GM19324 (cell line): ENCODE data around the gene CRCP.
"Not testable (repeated sequence)": the region's sequence is repeated elsewhere in the genome, so short reads cannot be mapped to it uniquely, and the experiment has no call there.

Experiments used
- ATAC-seq: cut with Tn5 transposase; IDR thresholded peaks from one replicate; pipeline ENCODE4 v1.9.1; 2021; ENCODE audit warnings: mild to moderate bottlenecking, moderate library complexity; ENCODE audit not compliant: unreplicated experiment, low FRiP score

CRCP gene

DNA sequence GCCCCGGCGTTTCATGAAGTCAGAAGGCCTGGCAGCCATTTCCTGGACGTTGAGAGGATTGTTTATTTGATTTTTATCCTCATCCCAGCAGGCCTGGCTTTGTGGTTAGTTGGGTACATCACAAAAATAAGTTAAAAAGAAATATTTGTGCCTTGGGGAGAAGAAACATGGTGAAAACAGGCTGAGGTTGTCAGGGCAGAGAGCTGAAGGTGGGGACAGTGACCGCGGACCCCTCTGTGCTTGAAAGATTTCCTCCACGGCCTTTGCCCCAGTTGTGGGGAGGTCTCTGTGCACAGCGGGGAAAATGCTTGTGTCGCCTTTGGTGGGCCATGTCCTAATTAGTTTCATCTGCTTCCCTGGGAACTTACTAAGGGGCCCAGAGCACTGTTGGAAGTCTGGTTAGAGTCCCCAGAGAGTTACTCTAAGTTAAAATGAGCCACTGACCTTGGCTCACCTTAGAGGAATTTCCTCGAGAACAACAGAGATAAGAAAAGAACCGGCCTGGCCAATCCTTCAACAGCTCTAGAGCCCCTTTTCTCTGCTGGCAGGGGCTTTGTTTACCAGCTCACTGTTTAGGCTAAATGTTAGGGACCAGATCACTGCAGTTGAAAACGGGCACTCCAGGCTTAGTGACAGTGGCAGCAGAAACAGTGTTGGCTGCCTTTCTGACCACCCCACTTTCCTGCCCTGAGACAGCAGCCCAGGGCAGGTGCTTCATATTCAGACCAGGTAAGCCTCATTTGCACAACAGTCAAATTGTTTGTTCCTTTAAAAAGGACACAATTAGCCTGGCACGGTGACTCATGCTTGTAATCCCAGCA, 37.9 kb downstream of the CRCP start:
- ATAC-seq = no peak

DNA sequence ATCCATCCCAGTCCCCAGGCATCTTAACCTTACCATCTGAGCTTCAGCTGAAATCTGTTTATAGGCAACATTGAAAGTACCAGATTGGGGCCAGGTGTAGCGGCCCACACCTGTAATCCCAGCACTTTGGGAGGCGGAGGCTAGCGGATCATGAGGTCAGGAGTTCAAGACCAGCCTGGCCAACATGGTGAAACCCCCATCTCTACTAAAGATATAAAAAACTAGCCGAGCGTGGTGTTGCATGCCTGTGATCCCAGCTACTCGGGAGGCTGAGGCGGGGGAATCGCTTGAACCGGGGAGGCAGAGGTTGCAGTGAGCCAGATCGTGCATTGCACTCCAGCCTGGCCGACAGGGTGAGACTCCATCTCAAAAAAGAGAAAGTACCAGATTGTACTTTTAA, 39.0 kb downstream of the CRCP start:
- no peak for ATAC-seq

DNA sequence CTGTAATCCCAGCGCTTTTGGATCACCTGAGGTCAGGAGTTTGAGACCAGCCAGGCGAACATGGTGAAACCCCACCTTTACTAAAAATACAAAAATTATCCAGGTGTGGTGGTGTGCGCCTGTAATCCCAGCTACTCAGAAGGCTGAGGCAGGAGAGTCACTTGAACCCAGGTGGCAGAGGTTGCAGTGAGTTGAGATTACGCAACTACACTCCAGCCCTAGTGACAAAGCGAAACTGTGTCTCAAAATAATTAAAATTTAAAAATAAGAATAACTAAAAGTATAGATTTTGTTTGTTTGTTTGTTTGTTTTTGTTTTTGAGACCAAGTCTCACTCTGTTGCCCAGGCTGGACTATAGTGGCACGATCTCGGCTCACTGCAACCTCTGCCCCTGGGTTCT, 41.4 kb downstream of the CRCP start:
- not testable (repeated sequence) for ATAC-seq

DNA sequence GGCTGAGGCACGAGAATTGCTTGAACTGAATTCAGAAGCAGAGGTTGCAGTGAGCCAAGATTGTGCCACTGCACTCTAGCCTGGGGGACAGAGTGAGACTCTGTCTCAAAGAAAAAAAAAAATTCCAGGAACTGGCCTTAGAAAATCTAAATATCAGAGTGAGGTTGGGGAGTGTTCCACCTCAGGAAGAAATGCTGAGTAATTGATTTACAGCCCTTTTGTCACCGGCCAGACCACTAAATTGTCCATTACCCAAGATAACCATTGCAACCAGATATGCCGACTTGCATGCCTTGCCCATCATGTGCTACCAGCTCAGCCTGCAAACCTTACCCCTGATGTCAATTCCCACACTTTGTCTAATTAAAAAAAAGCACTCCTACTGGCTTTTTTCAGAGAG, 42.4 kb downstream of the CRCP start:
- no peak for ATAC-seq

DNA sequence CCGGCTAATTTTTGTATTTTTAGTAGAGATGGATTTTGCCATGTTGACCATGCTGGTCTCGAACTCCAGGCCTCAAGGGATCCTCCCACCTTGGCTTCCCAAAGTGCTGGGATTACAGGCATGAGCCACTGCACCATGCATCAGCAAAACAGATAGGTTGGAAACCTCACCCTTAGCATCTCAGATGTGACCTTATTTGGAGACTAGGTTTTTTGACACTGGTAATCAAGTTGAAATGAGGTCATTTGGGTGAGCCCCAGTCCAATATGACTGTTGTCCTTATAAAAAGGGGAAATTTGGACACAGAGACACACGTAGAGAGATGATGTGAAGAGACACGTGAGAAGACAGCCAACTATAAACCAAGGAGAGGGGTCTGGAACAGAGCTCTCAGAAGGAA, 48.0 kb downstream of the CRCP start:
- ATAC-seq = no peak

DNA sequence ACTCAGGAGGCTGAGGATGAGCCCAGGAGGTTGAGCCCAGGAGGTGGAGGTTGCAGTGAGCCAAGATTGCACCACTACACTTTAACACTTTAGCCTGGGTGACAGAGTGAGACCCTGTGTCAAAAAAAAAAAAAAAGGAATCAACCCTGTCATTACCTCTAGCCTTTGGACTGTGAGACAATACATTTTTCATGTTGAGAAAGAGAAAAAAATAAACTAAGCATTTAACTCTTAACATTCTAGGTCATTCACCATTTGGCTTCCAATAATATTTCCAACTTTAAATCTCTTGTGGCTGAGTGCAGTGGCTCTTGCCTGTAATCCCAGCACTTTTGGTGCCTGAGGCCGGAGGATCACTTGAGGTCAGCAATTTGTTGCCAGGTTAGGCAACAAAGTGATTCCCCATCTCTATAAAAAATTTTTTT, 48.6 kb downstream of the CRCP start:
- ATAC-seq = no peak

DNA sequence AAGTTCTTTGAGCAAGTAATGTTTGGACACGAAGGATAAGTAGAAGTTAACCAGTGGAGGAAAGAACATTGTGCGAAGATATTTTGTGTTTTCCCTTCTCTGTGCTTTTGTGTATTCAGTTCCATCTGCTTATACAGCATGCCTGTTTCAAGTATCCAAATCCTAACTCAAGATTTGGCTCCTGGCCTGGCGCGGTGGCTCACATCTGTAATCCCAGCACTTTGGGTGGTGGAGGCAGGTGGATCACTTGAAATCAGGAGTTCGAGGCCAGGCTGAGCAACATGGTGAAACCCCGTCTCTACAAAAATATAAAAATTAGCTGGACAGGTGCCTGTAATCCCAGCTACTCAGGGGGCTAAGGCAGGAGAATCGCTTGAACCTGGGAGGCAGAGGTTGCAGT, 49.7 kb downstream of the CRCP start:
- ATAC-seq = no peak

DNA sequence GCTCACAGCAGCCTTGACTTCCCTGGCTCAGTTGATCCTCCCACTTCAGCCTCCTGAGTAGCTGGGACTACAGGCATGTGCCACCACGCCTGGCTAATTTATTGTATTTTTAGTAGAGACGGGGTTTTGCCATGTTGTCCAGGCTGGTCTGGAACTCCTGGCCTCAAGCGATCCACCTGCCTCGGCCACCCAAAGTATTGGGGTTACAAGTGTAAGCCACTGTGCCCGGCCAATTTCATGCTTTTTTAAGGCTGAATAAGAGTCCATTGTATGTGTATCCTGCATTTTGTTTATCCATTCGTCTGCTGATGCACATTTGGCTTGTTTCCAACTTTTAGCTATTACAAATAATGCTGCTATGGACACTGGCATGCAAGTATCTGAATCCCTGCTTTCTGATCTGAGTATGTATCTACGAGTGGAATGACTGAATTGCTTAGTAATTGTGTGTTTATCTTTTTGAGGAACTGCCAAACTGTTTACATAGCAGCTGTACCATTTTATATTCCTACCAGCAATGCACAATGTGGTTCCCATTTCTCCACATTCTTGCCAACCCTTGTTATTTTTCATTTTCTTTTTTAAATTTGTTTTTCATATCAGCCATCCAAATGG, 53.2 kb downstream of the CRCP start:
- no peak for ATAC-seq

DNA sequence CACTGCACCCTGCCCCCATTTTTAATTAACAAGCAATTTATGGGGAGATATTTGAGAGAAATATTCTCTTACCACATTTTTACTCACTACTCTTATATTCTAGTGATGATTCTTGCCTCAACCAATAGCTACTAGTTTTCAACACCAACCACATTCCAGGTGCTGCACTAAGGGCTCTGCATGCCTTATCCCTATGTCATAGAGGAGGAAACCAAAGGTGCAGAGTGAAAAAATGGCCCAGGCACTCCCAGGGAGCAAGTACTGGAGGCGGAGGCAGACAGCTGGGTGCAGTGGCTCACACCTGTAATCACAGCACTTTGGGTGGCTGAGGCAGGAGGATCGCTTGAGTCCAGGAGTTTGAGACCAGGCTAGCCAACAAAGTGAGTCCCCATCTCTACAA, 55.0 kb downstream of the CRCP start:
- no peak for ATAC-seq

DNA sequence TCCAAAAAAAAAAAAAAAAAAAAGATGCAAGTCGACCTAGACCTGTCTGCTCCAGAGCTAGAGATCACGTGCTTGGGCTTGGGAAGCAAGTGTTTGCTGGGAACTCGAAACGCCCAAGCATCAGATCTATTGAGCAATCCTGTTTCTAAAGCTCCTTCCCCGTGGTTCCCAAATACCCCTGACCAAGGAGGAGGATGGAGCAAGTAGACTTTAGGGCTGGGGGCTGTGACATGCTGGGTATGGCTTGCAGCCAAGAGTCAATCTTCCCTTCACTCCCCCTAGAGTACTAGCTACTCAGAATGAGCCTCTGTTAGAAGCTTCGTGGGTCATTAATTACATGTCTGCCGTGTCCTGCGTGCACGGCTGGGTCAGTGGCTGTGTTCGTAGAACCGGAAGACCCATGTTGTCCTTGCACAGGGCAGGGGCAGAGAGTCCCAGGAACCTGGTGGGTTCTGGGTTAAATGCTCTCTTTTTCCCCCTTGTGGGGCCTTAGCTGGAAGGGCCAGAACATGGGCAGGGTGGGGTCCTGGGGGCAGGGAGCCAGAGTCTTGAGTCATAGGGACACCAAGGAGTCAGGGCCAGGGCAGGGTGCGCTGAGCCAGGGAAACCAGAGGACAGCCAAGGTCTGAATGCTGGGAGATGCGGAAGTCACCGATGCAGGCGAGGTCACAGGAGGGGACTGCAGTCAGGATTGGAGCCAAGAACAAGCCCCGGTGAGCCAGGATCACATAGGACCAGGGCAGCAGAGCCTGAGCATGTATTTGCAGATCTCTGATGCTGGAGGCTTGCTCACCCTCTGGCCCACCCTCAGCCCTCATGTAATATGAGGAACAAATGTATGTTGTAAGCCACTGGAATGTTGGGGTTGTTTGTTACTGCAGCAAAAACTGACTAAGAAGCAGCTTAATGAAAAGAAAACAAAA, 55.9 kb downstream of the CRCP start:
- ATAC-seq = no peak

DNA sequence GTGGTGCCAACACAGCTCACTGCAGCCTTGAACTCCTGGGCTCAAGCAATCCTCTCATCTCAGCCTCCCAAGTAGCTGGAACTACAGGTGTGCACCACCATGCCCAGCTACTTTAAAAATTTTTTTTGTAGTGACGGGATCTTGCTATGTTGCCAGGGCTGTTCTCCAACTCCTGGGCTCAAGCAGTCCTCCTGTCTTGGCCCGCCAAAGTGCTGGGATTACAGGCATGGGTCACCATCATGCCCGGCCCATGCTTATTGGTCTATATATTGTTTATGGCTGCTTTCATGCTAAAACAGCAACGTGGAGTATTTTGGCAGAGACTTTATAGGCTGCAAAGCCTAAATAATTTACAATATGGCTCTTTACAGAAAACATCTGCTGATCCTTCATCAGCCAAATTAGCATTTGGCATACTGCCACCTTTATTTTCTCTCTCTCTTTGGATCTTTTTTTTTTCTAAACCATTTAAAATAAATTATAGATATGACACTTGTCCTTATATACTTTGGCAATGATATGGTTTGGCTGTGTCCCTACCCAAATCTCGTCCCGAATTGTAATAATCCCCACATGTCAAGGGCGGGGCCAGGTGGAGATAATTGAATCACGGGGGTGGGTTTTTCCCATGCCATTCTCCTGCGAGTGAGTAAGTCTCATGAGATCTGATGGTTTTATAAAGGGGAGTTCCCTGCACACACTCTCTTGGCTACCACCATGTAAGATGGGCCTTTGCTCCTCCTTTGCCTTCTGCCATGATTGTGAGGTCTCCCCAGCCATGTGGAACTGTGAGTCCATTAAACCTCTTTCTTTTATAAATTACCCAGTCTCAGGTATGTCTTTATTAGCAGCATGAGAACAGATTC, 58.1 kb downstream of the CRCP start:
- ATAC-seq = not testable (repeated sequence)

DNA sequence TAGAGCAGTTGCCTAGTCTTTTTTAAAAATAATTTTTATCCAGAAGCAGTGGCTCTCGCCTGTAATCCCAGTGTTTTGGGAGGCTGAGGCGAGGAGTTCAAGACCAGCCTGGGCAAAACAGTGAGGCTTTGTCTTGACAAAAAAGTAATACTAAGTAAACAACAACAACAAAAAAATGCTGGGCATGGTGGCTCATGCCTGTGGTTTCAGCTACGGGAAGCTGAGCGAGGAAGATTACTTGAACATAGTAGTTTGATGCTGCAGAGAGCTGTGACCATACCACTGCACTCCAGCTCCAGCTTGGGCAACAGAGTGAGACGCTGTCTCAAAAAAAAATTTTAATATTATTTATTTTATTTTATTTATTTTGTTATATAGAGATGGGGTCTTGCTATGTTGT, 59.2 kb downstream of the CRCP start:
- no peak for ATAC-seq

DNA sequence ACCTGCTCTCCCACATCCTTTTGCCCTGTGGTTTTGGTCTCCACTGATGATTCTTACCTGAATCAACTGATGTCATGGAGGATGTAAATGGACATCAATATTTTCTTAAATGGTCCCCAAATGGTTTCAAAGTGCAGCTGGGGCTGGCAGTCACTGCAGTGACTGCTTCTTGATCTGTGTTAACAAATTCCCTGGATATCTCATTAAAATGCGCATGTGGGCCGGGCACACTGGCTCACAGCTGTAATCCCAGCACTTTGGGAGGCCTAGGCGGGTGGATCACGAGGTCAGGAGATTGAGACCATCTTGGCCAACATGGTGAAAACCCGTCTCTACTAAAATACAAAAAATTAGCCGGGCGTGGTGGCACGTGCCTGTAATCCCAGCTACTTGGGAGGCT, 60.4 kb downstream of the CRCP start:
- ATAC-seq = not testable (repeated sequence)

DNA sequence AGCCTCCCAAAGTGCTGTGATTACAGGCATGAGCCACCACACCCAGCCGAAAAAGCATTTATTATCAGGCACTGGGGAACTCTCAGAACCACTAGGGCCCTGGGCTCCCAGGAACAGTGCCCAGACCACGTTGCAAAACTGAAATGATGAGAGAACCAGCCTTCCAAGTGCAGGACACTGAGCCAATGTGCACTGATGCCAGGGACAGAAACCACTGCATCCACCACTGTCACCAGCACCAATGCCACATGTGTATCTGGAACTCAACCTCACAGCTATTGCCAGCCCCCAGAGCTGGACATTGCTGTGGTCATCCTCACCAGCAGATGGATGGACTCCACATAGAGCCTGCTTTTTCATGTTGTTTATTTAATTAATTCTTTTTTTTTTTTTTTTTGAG, 62.3 kb downstream of the CRCP start:
- no peak for ATAC-seq

DNA sequence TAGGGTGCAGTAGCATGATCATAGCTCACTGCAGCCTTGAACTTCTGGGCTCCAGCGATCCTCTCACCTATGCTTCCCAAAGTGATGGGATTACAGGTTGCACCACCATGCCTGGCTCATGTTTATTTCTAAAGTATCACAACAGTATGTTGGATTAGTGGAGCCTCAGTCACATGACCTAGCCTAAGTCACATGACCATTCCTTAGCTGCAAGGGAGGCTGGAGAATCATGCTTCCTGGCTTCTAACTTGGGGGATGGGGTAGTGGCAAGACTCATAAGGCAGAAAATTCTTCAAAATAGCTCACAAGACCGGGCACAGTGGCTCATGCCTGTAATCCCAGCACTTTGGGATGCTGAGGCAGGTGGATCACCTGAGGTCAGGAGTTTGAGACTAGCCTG, 63.6 kb downstream of the CRCP start:
- no peak for ATAC-seq

DNA sequence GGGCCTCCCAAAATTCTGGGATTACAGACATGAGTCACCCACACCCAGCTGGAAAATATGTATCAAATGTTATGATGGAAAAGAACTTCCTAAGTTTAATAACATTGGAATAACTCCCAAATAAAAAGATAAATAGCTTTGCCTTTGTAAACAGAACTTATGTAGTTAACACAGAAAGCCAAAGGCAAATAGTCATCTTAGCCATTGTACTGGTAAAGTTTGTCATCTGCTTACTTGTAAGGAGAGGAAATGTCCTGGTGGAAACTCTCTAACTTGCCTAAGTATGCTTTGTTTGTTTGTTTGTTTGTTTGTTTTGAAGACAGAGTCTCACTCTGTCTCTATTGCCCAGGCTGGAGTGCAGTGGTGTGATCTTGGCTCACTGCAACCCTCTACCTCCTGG, 66.7 kb downstream of the CRCP start:
- no peak for ATAC-seq

DNA sequence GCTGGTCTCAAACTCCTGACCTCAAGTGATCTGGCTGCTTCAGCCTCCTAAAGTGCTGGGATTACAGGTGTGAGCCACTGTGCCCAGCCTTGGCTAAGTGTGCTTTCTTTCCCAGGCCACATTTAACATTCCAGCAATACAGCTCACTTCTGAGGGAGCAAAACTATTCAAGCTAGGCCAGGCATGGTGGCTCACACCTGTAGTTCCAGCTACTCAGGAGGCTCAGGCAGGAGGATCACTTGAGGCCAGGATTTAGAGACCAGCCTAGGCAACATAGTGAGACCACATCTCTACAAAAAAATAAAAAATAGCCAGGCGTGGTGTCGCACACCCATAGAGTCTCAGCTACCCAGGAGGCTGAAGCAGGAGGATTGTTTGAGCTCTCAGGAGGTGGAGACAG, 67.2 kb downstream of the CRCP start:
- no peak for ATAC-seq

DNA sequence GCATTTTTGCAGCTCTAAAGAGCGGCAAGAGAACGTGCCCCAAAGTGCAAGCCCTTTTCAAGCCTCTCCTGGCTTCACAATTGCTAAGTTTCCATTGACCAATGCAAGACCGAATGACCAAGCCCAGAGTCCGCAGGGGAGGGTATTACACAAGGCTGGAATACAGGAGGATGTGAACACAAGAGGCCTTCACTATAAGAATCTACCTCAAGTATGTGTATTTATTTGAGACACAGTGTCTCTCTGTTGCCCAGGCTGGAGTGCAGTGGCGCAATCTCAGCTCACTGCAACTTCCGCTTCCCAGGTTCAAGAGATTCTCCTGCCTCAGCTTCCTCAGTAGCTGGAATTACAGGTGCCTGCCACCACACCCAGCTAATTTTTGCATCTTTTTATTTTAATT, 68.3 kb downstream of the CRCP start:
- no peak for ATAC-seq

DNA sequence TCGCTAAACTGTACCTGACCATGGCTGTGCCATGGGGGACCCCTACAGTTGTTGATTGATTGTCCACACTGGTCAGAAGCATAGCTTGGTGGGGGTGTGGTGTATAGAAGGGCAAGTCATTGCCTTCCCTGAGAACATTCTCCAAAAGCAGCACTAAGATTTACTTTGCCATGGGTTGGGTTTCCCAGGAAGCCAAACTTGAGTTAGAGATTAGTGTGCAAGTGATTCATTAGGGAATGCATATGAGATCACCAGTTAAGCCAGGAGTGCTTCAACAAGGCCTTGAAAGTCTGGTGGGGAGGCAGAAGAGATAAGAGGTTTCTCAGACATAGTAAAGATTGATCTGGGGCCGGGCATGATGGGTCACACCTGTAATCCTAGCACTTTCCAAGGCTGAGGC, 69.1 kb downstream of the CRCP start:
- ATAC-seq = no peak

DNA sequence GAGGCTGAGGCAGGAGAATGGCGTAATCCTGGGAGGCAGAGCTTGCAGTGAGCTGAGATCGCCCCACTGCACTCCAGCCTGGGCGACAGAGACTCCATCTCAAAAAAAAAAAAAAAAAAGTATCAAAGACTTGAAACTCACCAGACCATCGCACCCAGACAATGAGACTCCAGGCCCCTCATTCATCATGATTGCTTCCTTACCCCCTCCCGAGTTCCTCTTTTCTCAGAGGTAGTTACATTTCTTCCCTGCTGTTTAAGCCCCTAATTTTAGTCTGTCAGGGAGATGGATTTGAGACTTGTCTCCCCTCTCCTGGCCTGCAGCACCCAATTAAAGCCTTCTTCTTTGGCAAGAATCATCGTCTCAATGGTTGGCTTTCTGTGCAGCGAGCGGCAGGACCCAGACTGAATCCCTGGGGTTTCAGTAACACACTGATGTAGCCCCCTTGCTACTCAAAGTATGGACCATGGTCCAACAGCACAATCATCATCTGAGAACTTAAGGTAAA, 71.1 kb downstream of the CRCP start:
- ATAC-seq = no peak
